Measurements from ENCODE around the gene KCTD1.

GRCh38 chr18:26455639-26456038 is 92.7 kb downstream of the KCTD1 start:
- TF ChIP-seq RAD21 (conservative IDR thresholded peaks at IDR 0.05) (no peak), EZH2 (IDR thresholded peaks at IDR 0.05; ENCODE audit: borderline replicate concordance, insufficient read depth, low read length, poor library complexity, severe bottlenecking) (no peak), CTCF (IDR thresholded peaks at IDR 0.05; ENCODE audit: poor library complexity, severe bottlenecking) (no peak), SMC3 (conservative IDR thresholded peaks at IDR 0.05; ENCODE audit: poor library complexity) (no peak), TAF1 (IDR thresholded peaks at IDR 0.05; ENCODE audit: low read depth) (no peak), POLR2AphosphoS5 (IDR thresholded peaks at IDR 0.05) (no peak), REST (IDR thresholded peaks at IDR 0.05; ENCODE audit: borderline replicate concordance) (no peak), MXI1 (conservative IDR thresholded peaks at IDR 0.05; ENCODE audit: poor library complexity, severe bottlenecking) (no peak), EP300 (conservative IDR thresholded peaks at IDR 0.05; ENCODE audit: poor library complexity, severe bottlenecking) (no peak)
